Cardiac fibroblast (primary cell): ENCODE results near the gene STARD9.

Experiments used
- DNase-seq, 2 donors: peaks; one replicate each; pipeline versions ENCODE4 v3.0.0 to v3.0.0-alpha.2; 2010; ENCODE audit warnings: low read depth in 2 of 2
- H3K4me3 ChIP-seq, 2 donors: replicated peaks in 1 of 2; 1 replicate in 1 of 2; 2 replicates in 1 of 2; pipeline ENCODE4 v1.5.1; 2011; ENCODE audit warnings: low read depth in 2 of 2, low read length in 2 of 2, mild to moderate bottlenecking in 2 of 2, moderate library complexity in 1 of 2
- TF ChIP-seq, protein P1 (sequence below): IDR thresholded peaks from one replicate; pipeline ENCODE4 v1.5.1; 2011; ENCODE audit warnings: low read depth, mild to moderate bottlenecking, low read length, inconsistent platforms

The STARD9 gene

DNA sequence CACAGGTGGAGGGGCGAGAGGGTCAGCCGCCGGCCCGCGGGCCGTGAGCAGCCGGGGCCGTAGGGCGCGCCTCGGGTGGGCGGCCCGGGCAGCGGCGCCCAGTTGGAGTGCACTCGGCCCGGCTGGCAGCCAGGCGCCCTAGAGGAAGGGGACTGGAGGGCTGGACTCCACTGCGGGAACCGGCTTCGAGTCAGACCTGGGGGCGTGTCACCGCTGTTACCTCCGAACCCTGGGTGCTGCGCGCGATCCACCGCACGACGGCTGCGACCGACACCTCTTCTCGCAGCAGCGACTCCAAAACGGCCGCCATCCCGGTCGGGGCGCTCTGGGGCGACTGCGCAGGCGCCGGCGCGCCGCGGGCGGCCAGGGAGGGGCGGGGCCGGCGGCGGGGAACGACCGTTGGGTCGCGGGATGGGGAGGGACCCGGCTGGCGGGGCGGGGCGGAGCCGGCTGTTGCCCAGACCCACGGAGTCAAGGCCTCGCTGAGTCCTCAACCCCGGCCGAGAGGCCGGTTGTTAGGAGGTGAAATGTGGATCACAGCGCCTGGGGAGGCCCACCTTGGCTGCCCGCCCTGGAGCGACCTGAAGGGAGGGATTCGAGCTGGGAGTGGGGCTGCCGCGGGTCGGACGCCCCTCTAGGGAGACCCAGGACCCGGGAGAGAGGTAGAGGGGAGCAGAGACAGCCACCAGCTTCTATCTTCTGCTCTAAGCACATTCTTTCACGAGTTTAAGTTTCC lies 161.6 kb downstream of the STARD9 start, which contains the start of gene CDAN1:
Gene CDAN1 (minus strand): TSS at position 336 of the 736 bp plus-strand sequence. CDS start 26 bp downstream, at position 310.
- TF ChIP-seq, protein P1, sequence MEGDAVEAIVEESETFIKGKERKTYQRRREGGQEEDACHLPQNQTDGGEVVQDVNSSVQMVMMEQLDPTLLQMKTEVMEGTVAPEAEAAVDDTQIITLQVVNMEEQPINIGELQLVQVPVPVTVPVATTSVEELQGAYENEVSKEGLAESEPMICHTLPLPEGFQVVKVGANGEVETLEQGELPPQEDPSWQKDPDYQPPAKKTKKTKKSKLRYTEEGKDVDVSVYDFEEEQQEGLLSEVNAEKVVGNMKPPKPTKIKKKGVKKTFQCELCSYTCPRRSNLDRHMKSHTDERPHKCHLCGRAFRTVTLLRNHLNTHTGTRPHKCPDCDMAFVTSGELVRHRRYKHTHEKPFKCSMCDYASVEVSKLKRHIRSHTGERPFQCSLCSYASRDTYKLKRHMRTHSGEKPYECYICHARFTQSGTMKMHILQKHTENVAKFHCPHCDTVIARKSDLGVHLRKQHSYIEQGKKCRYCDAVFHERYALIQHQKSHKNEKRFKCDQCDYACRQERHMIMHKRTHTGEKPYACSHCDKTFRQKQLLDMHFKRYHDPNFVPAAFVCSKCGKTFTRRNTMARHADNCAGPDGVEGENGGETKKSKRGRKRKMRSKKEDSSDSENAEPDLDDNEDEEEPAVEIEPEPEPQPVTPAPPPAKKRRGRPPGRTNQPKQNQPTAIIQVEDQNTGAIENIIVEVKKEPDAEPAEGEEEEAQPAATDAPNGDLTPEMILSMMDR: no peak

DNA sequence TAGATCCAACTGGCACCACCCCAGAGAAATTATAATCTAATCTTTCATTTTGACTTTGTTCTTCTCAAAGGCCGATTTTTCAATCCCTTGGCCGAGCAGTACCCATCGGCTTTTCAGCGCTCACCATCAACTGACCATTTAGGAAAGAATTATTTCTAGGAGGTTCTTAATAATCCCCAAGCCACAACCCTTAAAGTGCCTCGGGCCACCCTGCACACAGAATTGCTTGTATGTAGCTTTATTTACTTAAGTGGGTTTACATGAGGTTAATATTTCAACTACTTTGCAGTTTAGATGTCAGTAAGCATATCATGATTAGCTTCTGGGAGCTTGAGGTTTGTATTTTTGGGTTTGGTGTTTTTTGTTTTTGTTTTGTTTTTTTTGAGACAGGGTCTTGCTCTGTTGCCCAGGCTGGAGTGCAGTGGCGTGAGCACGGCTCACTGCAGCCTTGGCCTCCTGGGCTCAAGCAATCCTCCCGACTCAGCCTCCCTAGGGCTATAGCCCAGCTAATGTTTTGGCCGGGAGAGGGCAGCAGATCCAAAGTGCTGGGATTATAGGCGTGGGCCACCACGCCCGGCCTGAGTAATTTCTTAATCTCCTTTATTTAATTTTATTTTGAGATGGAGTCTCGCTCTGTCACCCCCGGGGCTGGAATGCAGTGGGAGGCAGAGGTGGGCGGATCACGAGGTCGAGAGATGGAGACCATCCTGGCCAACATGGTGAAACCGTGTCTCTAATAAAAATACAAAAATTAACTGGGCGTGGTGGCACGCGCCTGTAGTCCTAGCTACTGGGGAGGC lies 162.3 kb downstream of the STARD9 start:
- peak; percentile 12 to 39 for DNase-seq
- TF ChIP-seq, protein P1: peak; percentile 11
- peak overlapping the region; percentile 41 to 92 for H3K4me3 ChIP-seq

More for the DNA sequence above, 161.6 kb downstream of the STARD9 start, which contains the start of gene CDAN1:
- peak; percentile 82 to 89 for DNase-seq
- H3K4me3 ChIP-seq: peak within 1 kb of the TSS; percentile 83 to 92

DNA sequence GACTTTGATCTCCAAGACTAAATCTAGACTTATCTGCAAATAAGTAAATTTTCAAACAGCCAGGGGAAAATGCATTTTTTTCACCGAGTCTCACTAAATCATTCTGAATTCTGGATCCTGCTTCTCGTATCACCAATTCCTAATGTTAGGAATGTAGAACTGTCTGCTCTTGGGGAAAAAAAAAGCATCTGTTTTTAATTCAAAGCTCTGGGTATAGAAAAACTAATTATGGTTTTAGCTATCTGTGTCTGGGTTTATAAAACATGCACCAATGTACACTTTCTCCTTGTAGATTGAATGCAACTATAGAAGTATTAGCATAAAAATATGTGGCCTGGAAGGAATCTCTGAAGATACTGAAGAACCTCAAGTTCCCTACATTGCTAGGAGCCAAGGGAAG lies 166.3 kb downstream of the STARD9 start:
- DNase-seq: no peak
- TF ChIP-seq, protein P1: no peak
- H3K4me3 ChIP-seq: no peak overlapping the region

DNA sequence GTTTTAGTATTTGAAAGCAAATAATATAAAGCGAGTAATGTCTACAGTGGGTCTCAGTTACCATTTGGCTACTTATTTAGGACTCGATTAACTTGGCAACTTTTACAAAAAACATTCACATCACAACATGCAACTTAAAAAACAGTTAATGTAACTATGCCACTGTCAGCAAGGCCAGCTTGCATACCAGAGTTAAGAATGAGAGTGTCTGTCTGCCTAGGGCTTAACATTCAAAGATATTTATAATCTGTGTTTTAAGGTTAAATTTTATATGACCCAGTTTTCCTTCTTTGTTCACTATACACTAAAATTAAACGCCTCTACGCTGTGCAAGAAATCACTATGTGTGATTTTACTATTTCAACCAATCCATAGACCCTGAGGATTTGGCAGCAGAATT lies 166.7 kb downstream of the STARD9 start:
- TF ChIP-seq, protein P1: no peak
- no peak for DNase-seq
- no peak overlapping the region for H3K4me3 ChIP-seq

DNA sequence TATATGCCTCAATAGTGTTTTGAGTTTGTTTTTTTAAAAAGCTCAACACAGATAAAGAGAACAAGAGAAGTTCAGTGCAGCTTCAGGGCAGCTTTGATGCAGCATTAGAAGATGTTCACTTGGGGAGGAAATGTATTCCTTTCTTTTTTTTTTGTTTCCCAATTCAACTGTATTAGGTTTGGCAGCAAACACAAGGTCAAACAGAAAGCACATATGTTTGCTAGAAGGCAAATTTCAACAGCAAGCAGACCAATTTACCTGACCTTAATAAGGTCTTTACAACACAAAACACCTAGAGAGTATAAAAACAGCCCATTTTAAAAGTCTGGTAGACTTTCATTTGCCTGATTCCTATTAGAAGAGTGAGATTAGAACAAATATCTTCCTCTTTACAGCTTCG lies 168.8 kb downstream of the STARD9 start:
- no peak overlapping the region for H3K4me3 ChIP-seq
- DNase-seq: no peak
- TF ChIP-seq, protein P1: no peak

DNA sequence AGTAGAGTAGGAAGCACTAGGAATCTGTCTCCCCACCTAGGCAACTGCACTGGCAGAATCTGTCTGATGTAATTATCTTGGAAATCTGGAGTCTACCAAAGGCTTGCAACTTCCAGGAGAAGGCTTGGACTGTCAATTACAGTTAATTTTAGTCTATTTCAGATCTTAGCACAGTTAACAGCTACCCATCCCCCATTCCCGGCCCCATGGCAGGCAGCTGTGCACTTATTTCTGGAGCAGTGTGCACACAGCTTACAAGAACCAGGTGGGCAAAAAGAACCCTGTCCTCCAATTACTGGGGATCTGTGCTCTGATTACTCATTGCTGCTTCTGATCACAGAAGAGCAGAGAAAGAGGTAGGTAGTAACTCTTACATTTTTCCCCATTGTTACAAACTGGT lies 173.9 kb downstream of the STARD9 start:
- TF ChIP-seq, protein P1: no peak
- DNase-seq: no peak
- H3K4me3 ChIP-seq: no peak overlapping the region
